HG03095 (cell line): ENCODE data around the gene LMF2.

ENCODE experiments used
- ATAC-seq: cut with Tn5 transposase; IDR thresholded peaks from one replicate; pipeline ENCODE4 v1.9.1; 2021; ENCODE audit warnings: moderate library complexity; ENCODE audit not compliant: unreplicated experiment

LMF2 gene

DNA sequence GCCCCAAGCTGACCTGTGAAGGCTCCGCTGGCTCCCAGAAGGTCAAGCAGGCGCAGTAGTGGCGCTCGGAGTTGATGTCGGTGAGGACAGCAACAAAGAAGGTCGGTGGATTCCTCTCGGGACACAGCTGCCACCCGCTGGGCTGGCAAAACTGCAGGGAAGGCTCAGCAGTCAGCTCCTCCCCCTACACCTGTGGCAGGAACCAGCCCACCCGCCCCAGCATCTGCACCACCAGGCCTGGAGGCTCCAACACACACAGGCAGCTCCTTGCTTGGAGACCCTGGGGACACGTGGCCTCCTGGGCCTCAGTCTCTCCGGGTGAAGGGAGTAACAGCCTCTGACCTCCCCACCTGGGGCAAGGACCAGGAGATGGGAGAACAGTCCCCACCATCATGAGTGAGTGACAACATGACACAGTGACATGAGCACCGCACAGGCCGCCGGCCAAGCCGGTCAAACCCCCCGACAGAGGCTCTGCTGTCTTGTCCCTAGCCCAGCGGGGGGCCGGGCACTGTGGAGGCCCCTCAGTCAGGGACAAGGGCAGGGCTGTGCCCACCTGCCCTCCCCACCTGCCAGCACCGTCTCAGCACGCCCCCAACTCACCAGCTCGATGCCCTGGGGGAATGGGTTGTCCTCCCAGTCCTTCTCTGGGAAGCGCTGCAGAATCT lies 39.6 kb downstream of the LMF2 start:
- ATAC-seq: no peak

DNA sequence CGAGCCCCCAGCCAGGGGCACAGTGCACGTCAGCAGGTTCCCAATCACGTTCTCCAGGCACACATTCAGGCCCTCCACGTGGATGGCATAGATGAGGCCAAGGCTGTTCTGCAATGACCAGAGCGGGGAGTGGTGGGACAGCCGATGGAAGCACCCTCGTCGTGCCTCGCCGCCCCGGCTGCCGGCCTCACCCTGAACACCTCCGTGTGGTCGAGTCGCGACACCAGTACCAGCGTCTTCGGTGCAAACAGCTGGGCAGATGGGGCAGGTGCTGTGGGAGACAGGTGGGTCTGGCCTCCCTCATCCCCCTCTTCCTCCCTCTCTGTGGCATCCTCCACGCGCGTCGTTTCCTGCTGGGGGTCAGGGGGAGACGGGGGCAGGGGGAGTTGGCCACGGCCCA lies 40.2 kb downstream of the LMF2 start:
- ATAC-seq: no peak

DNA sequence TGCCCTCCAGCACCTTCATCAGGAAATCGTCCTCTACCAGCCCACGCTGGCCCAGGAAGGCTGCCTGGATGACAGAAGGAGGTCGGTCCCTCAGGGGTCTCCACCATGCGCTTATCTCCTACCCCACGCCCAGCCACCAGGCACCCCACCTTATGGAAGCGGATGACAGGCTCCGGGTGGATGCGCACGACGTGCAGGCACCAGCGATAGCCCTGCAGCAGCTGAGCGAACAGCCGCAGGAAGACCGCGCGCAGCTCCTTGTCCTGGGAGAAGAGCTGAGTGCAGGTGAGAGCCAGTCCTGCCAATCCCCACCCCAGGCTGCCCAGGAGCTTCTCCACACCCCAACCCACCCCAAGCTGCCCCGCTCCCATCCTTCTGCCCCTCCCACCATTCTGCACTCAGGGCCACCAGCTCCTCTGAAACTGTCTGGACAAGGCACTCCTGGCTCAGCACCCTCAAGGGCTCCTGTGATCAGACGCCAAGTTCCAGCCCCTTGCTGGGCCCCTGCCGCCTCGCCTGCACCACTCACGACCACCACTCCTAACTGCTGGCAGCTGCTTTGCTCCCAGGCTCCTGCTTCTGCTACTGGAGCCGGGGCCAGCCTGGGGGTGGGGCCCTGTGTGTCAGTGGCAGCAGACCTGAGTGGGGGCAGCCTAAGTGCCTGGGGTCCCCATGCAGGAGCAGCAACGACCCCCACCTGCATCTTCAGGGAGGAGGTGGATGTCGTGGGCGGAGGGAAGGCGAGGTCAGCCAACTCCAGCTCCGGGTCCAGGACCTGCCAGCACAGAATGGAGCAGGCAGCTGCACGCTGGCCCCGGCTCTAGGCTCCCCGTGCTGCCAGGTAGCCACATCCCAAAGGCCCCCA lies 42.2 kb downstream of the LMF2 start:
- no peak for ATAC-seq

DNA sequence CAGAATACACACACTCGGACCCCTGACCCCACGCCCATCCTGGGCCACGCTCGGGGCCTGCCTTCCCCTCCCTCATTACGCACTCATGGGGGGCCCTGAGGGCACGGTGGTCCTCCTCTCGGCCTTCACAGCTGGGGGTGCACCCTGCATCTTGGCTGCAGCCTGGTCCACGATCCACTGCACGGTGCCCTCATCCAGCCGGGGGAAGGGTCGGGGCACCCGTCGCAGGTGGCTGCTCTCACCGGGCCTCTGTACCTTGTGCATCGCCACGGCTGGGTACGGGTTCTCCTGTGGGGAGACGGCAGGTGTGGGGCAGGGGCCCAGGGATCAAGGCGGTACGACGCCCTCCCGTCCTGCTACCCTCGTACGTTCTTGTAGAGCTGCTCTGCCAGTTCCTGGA lies 43.1 kb downstream of the LMF2 start:
- no peak for ATAC-seq

DNA sequence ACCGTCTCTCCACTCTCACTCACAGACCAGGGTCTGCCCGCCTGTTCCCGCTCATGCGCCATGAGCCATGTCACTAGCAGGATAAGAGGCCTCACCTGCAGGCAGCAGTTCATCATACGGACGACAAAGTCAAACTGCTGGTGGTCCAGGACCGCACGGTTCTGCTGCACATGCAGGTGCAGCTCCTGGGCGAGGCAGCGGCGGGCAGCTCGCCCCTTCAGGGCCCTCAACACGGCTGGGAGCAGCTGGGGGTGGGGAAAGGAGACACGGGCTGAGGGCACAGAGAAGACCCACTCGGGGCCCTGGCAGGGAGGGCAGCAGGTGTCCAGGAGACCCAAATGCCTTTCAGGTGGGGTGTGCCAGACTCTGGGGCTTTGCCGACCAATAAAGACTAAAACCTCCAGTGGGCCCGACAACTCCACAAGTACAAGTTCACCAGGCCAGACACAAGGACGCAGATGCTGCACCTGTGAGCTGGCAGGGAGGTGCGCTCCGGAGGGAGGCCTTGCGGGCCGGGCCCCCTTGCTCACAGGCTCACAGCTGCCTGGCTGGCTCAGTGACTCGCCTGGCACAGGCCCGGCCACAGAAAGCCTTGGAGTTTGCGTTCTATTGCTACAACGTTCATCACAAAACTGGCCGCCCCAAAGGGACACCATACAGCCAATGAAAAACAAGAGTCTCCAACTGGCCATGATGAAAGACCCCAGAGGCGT lies 44.2 kb downstream of the LMF2 start:
- no peak for ATAC-seq

DNA sequence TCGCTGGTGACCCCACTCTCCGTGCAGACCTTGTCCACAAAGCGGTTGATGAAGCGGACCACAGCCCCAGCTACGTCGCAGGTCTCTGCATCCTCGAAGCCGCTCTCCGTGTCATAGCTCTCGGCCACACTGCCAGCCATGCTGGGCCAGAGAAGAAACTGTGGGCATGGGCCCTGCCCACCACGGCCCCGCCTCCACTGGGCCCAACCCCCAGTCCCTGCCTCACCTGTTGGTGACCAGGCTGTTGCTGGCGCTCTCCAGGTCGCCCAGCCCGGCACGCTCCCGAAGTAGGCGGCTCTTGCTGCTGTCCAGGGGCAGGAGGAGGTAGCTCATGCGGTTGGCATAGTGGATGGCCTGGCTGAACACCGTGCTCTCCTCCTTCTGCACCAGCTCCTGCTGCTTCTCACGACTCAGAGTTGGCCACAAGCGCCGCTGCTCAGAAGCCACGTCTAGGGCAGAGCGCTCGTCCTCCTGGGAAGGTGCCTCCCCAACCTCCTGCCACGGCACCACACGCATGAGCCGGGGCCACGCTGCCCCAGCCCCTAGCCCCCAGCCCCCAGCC lies 45.4 kb downstream of the LMF2 start:
- ATAC-seq: no peak

DNA sequence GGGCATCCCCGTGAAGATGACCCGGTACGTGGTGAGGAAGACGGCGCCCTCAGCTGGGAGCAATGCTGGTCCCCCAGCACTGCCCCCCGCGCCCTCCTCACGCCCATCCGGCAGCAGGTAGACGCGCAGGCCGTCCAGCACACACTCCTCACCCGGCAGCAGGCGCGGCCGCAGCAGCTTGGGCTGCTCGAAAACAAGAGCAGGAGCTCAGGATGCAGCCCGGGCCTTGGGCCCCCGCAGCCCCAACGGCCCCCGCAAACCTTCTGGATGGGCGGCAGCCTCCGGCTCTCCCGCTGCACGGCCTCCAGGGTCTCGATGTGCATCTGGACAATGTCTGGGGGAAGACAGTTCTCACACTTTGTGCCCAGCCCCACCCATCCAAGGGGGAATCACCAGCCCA lies 46.0 kb downstream of the LMF2 start:
- ATAC-seq: no peak

DNA sequence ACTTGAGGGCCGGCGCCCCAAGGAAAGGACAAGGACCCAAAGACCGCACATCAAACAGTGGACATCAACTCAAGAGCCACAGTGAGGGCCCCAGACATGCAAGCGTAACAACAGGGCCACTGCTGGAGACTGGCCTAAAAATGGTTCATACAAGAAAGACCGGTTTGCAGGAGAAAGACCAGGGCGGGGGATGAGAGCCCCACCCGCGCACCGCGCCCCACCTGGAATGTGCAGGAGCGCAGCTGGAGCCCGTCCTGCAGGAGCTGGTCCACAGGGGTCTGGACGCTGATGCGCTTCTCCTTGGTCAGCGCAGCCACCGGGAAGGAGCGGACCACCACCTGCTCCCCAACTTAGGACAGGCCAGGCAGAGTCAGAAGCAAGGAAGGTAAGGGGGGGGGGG lies 46.6 kb downstream of the LMF2 start:
- ATAC-seq: no peak

DNA sequence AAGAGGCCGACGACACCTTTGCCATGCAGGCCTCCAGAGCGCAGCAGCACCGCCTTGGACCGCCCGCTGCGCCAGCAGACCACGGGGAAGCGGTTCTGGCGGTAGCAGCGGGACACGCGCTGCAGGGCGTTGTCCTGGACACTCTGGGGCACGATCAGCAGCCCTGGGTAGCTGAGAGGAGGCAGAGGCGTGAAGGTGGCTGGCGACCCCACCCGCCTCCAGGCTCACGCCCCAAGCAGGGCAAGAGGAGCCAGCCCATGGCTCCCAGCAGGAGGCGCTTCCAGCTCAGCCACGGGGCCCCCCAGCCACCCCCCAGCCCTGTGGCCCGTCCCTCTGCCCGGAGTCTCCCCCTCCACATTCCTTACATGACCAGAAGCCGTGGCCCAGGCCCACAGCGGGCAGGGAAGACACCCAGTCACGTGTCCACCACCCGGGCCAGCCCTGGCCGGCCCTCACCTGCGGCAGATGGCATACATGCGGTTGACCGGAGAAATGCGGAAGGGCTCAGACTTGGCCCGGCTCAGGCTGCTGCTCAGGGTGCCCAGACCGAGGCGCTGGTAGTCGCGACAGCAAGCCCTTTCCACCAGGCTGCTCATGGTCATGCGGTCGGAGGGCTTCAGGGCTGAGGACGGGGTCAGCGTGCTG lies 47.9 kb downstream of the LMF2 start:
- no peak for ATAC-seq

DNA sequence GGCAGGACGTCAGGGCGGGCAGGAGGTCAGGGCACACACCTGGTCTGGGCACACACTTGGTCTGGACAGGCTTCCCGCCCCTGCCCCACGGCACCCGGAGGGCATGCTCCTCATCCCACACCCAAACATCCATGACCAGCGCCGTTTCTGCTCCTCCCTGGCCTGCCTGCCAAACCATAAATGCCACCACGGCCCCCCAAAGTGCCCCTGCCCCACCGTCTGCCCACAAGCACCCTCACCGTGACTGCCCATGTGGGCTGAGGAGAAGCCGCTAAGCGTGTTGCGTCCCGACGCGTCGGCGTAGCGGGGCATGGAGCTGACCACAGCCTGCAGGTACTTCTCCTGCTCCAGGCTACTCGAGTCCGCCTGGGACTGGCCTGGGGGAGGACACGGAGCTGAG lies 48.5 kb downstream of the LMF2 start:
- no peak for ATAC-seq

DNA sequence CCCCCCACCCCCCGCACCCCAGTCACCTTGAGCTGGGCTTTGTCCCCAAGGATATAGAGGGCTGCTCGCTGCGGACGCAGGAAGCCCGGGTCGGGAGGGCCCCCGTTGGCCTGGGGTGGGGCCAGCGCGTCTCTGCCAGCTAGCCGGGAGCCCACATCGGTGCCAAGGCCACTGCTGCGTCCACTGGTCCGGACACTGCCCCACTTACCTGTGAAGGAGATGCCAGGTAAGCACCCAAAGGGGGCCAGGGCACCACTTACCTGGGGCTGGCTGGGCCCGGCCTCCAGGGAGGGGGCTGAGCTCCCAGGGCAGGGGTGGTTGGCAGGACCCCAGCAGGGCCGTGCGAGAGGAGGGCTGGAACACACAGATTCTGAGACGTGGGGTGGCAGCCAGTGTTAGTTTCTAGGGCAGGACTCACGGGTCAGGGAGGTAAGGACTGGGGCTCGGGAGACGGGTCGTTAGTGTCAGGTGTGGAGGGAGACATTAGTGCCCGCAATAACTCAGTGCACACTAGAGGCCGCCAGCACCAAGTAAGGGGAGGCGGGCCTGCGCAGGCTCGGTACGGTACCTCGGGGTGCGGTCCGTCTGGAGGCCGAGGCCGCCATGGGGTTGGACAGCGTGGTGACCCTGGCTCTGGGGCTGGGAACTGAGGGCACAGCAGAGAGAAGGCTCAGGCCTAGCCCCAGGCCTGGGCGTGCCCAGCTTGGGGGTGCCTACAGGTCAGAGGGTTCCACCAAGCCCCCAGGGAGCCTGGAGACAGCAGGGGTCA lies 50.9 kb downstream of the LMF2 start:
- ATAC-seq: no peak

DNA sequence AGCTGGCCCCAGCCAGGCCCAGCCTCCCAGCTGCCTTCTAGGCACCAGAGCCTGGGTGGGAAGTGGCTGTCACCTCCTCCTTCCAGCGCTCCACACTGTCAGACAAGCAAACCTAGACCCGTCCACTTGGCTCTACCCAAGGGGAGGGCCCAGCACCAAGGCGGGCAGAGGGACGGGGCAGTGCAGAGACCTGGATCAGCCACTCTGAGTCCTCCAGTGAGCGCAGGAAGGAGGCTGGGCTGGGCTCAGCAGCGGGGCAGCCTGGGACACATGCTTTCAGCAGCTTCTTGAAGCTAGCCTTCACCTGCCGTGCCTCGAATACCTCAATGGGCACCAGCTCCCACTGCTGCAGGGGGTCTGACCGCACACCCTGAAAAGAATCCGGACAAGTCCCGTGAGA lies 51.5 kb downstream of the LMF2 start:
- no peak for ATAC-seq

DNA sequence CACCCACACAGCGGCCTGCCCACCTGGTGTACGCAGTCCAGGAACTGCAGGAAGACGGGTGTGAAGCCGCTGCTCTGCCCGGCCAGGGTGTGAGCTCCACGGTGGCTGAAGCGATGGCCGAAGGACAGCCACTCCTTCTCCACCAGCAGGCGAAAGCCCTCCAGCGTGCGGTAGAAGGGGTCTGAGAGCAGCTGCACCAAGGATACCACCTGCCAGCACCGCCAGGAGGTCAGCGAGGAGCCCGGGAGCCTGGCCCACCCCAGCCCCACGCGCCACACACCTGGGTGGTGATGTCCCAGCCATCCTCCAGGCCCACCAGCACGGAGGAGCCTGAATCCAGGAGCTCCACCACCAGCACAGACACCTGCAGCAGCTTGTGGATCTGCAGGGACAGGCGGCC lies 52.3 kb downstream of the LMF2 start:
- no peak for ATAC-seq

DNA sequence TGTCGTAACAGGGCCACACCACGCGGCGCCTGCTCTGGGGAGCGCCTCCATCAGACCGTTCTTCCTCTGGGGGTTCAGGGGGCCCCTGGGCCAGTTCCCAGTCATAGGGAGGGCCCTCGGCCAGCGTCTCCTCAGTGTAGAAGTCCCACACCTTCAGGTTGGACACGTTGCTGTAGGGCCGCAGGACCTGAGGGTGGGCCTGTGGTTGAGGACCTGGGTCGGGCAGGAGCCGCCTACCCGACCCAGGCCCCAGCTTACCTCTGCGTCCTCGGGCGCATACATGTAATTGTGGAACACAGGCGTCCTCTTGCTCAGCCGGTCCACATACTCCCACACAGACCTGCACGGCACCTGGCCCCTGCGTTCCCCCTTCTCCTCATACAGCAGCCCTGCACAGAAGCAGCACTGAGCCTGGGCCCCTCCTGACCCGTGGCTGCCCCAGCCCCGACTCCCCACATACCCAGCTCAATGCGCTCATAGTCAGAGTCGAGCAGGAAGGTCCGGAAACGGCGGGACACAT lies 52.9 kb downstream of the LMF2 start:
- ATAC-seq: no peak
